Transverse colon (tissue), 4 donors: ENCODE data around the gene PTK7.

Experiments used
- EP300 ChIP-seq: sonication (generic); formaldehyde crosslinking; IDR thresholded peaks from one replicate; pipeline ENCODE4 v1.6.1; 2017; ENCODE audit warnings: antibody characterized with exemption, low read depth
- POLR2A ChIP-seq: fragments of 450-650 bp; IDR thresholded peaks from one replicate; pipeline ENCODE4 v1.6.1; 2016; ENCODE audit warnings: antibody characterized with exemption, mild to moderate bottlenecking, moderate library complexity
- POLR2AphosphoS5 ChIP-seq, 3 donors: sonication (generic); formaldehyde crosslinking; IDR thresholded peaks; one replicate each; pipeline ENCODE4 v1.6.1; 2016; ENCODE audit warnings: antibody characterized with exemption in 3 of 3
- TF ChIP-seq, protein P1 (sequence below), 5 experiments: fragments of 200-600 bp in 3 of 5; fragments of 450-650 bp in 2 of 5; sonication (generic) in 3 of 5; IDR thresholded peaks; 1 replicate in 2 of 5; 2 replicates in 3 of 5; pipeline ENCODE4 v1.5.1; 2016 to 2017; ENCODE audit warnings: antibody characterized with exemption in 5 of 5, inconsistent platforms in 3 of 5, mild to moderate bottlenecking in 2 of 5, moderate library complexity in 1 of 5

DNA sequence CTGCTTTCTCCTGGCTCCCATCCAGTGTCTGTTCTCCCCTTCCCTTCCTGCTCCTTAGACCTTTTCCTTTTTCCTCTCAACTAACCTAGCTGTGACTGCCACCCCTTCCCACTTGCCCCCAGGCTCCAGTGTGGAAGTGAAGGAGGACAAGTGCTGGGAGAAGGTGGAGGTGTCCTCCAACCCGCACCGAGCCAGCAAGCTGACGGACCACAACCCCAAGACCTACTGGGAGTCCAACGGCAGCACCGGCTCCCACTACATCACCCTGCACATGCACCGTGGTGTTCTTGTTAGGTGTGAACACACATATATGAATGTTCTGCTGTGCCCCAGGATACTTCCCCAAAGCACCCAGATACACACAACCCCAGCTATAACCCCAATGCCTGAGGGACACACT lies 124.4 kb downstream of the PTK7 start:
- TF ChIP-seq, protein P1, sequence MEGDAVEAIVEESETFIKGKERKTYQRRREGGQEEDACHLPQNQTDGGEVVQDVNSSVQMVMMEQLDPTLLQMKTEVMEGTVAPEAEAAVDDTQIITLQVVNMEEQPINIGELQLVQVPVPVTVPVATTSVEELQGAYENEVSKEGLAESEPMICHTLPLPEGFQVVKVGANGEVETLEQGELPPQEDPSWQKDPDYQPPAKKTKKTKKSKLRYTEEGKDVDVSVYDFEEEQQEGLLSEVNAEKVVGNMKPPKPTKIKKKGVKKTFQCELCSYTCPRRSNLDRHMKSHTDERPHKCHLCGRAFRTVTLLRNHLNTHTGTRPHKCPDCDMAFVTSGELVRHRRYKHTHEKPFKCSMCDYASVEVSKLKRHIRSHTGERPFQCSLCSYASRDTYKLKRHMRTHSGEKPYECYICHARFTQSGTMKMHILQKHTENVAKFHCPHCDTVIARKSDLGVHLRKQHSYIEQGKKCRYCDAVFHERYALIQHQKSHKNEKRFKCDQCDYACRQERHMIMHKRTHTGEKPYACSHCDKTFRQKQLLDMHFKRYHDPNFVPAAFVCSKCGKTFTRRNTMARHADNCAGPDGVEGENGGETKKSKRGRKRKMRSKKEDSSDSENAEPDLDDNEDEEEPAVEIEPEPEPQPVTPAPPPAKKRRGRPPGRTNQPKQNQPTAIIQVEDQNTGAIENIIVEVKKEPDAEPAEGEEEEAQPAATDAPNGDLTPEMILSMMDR (IDR thresholded peaks at IDR 0.05): no peak
- TF ChIP-seq POLR2AphosphoS5 (IDR thresholded peaks at IDR 0.05) (no peak), EP300 (no peak), POLR2A (no peak)
